Measurements from ENCODE around the gene MRPL44.

Gene MRPL44

GRCh38 chr2:224008702-224009261 lies 51.5 kb downstream of the MRPL44 start:
- Histone ChIP-seq H3K9me3 (ENCODE audit: insufficient read depth, low read depth, low read length) (no peaks in the 10 kb centered on the region), H3K27me3 (ENCODE audit: insufficient read depth, low read length, poor library complexity, severe bottlenecking) (no peaks in the 10 kb centered on the region), H3F3A (ENCODE audit: low read depth) (no peaks in the 10 kb centered on the region), H3K9ac (ENCODE audit: low read depth, low read length, poor library complexity, severe bottlenecking) (no peak overlapping the region), H3K4me2 (ENCODE audit: low read depth, low read length, poor library complexity, severe bottlenecking) (no peak overlapping the region), H3K9me2 (replicated peaks; ENCODE audit: low read depth, low read length) (no peaks in the 10 kb centered on the region), H3K4me3 (ENCODE audit: low read length, poor library complexity, severe bottlenecking) (no peak overlapping the region), H3K36me3 (ENCODE audit: insufficient read depth, low read length) (no peaks in the 10 kb centered on the region), H2AFZ (ENCODE audit: low read length) (no peak overlapping the region), H3K4me1 (ENCODE audit: insufficient read depth, low read length, poor library complexity, severe bottlenecking) (no peaks in the 10 kb centered on the region), H3K79me2 (ENCODE audit: insufficient read depth, low read length) (no peaks in the 10 kb centered on the region), H4K20me1 (ENCODE audit: insufficient read depth, low read length, poor library complexity, severe bottlenecking) (no peaks in the 10 kb centered on the region)
- TF ChIP-seq EZH2phosphoT487 (IDR thresholded peaks at IDR 0.05; ENCODE audit: borderline replicate concordance), result no peak
- TF ChIP-seq CTCF (conservative IDR thresholded peaks at IDR 0.05; ENCODE audit: low read length), result no peak

- Histone ChIP-seq H3K9me3 (ENCODE audit: insufficient read depth, low read depth, low read length) (no peaks in the 10 kb centered on the region), H3K79me2 (ENCODE audit: insufficient read depth, low read length) (no peaks in the 10 kb centered on the region), H3F3A (ENCODE audit: low read depth) (no peaks in the 10 kb centered on the region), H3K9ac (ENCODE audit: low read depth, low read length, poor library complexity, severe bottlenecking) (no peak overlapping the region), H4K20me1 (ENCODE audit: insufficient read depth, low read length, poor library complexity, severe bottlenecking) (no peaks in the 10 kb centered on the region), H3K4me3 (ENCODE audit: low read length, poor library complexity, severe bottlenecking) (no peak overlapping the region), H3K4me2 (ENCODE audit: low read depth, low read length, poor library complexity, severe bottlenecking) (no peak overlapping the region), H3K9me2 (replicated peaks; ENCODE audit: low read depth, low read length) (no peaks in the 10 kb centered on the region), H2AFZ (ENCODE audit: low read length) (no peak overlapping the region), H3K36me3 (ENCODE audit: insufficient read depth, low read length) (no peaks in the 10 kb centered on the region), H3K27me3 (ENCODE audit: insufficient read depth, low read length, poor library complexity, severe bottlenecking) (no peaks in the 10 kb centered on the region), H3K4me1 (ENCODE audit: insufficient read depth, low read length, poor library complexity, severe bottlenecking) (no peaks in the 10 kb centered on the region)
- TF ChIP-seq CTCF (conservative IDR thresholded peaks at IDR 0.05; ENCODE audit: low read length), result no peak
- TF ChIP-seq EZH2phosphoT487 (IDR thresholded peaks at IDR 0.05; ENCODE audit: borderline replicate concordance), result no peak
These were observed 52.5 kb downstream of the MRPL44 start for GRCh38 chr2:224009605-224010315.

GRCh38 chr2:224011837-224012236 lies 54.6 kb downstream of the MRPL44 start:
- Histone ChIP-seq H3K4me3 (ENCODE audit: low read length, poor library complexity, severe bottlenecking) (no peak overlapping the region), H3K36me3 (ENCODE audit: insufficient read depth, low read length) (no peaks in the 10 kb centered on the region), H3K9me3 (ENCODE audit: insufficient read depth, low read depth, low read length) (no peaks in the 10 kb centered on the region), H3K4me2 (ENCODE audit: low read depth, low read length, poor library complexity, severe bottlenecking) (no peak overlapping the region), H3F3A (ENCODE audit: low read depth) (no peaks in the 10 kb centered on the region), H3K79me2 (ENCODE audit: insufficient read depth, low read length) (no peaks in the 10 kb centered on the region), H3K4me1 (ENCODE audit: insufficient read depth, low read length, poor library complexity, severe bottlenecking) (peaks cover 5% of the 10 kb centered on the region), H3K9ac (ENCODE audit: low read depth, low read length, poor library complexity, severe bottlenecking) (no peak overlapping the region), H2AFZ (ENCODE audit: low read length) (no peak overlapping the region), H3K27me3 (ENCODE audit: insufficient read depth, low read length, poor library complexity, severe bottlenecking) (no peaks in the 10 kb centered on the region), H3K9me2 (replicated peaks; ENCODE audit: low read depth, low read length) (no peaks in the 10 kb centered on the region), H4K20me1 (ENCODE audit: insufficient read depth, low read length, poor library complexity, severe bottlenecking) (no peaks in the 10 kb centered on the region)
- TF ChIP-seq EZH2phosphoT487 (IDR thresholded peaks at IDR 0.05; ENCODE audit: borderline replicate concordance) (no peak), CTCF (conservative IDR thresholded peaks at IDR 0.05; ENCODE audit: low read length) (no peak)
